Tibial nerve (tissue), 4 donors: Measurements from ENCODE around the gene NXPH3.

Experiments used
- EP300 ChIP-seq, 2 donors: sonication (generic); formaldehyde crosslinking; IDR thresholded peaks; one replicate each; pipeline ENCODE4 v1.6.1; 2017; ENCODE audit warnings: antibody characterized with exemption in 2 of 2, mild to moderate bottlenecking in 1 of 2
- TF ChIP-seq, protein P1 (sequence below), 5 experiments: fragments of 200-600 bp in 3 of 5; fragments of 450-650 bp in 2 of 5; sonication (generic) in 3 of 5; IDR thresholded peaks; one replicate each; pipeline ENCODE4 v1.5.1; 2016 to 2019; ENCODE audit warnings: antibody characterized with exemption in 5 of 5, mild to moderate bottlenecking in 3 of 5, moderate library complexity in 2 of 5

- TF ChIP-seq, protein P1, sequence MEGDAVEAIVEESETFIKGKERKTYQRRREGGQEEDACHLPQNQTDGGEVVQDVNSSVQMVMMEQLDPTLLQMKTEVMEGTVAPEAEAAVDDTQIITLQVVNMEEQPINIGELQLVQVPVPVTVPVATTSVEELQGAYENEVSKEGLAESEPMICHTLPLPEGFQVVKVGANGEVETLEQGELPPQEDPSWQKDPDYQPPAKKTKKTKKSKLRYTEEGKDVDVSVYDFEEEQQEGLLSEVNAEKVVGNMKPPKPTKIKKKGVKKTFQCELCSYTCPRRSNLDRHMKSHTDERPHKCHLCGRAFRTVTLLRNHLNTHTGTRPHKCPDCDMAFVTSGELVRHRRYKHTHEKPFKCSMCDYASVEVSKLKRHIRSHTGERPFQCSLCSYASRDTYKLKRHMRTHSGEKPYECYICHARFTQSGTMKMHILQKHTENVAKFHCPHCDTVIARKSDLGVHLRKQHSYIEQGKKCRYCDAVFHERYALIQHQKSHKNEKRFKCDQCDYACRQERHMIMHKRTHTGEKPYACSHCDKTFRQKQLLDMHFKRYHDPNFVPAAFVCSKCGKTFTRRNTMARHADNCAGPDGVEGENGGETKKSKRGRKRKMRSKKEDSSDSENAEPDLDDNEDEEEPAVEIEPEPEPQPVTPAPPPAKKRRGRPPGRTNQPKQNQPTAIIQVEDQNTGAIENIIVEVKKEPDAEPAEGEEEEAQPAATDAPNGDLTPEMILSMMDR (IDR thresholded peaks at IDR 0.05), result no peak
- TF ChIP-seq EP300 (IDR thresholded peaks at IDR 0.05), result no peak
Observed at GRCh38 chr17:49613182-49613800, 37.6 kb downstream of the NXPH3 start.
